Thoracic aorta (tissue), 2 donors: ENCODE measurements around the gene DZIP3. TPM values are rescaled to one million over a fixed set of nuclear protein-coding genes. Genes with fewer than 3 reads are reported as not detected.

Experiments used
- ATAC-seq: fragments of 150-250 bp; one replicate; pipeline ENCODE4 v1.8.0; 2017; ENCODE audit warnings: low read depth; ENCODE audit not compliant: insufficient number of reproducible peaks, low FRiP score
- DNase-seq: peaks from one replicate; pipeline ENCODE4 v3.0.0-alpha.2; 2020; ENCODE audit warnings: low spot score
- H3K27ac ChIP-seq, 2 donors: fragments of 200-600 bp; sonication (generic); 1 replicate in 1 of 2; 2 replicates in 1 of 2; pipeline ENCODE4 v1.5.1; 2016; ENCODE audit warnings: mild to moderate bottlenecking in 2 of 2, moderate library complexity in 2 of 2
- H3K27me3 ChIP-seq: fragments of 200-600 bp; sonication (generic); replicated peaks from 2 replicates; pipeline ENCODE4 v1.6.0; 2016; ENCODE audit warnings: mild to moderate bottlenecking; ENCODE audit not compliant: insufficient read depth
- H3K36me3 ChIP-seq: fragments of 200-600 bp; sonication (generic); one replicate; pipeline ENCODE4 v1.5.1; 2016
- H3K4me1 ChIP-seq, 2 donors: fragments of 200-600 bp; sonication (generic); 1 replicate in 1 of 2; 2 replicates in 1 of 2; pipeline versions ENCODE4 v1.5.1 to v1.6.0; 2016; ENCODE audit warnings: low read depth in 2 of 2, mild to moderate bottlenecking in 1 of 2; ENCODE audit not compliant: control insufficient read depth in 1 of 2
- H3K4me3 ChIP-seq: fragments of 200-600 bp; sonication (generic); 2 replicates; pipeline ENCODE4 v1.5.1; 2016; ENCODE audit warnings: mild to moderate bottlenecking
- H3K9me3 ChIP-seq: fragments of 200-600 bp; sonication (generic); 2 replicates; pipeline ENCODE4 v1.5.1; 2016
- total RNA-seq, 2 donors: library from RNA; depleted of rRNA; stranded (reverse); fragments of >200 nt; gene quantifications; one replicate each; pipeline versions ENCODE4 v1.1.0 to v1.2.3, GENCODE V29; 2016
- TF ChIP-seq, protein P1 (sequence below): fragments of 200-600 bp; sonication (generic); IDR thresholded peaks from one replicate; pipeline ENCODE4 v1.5.1; 2019; ENCODE audit warnings: antibody characterized with exemption

The DZIP3 gene
- total RNA-seq, 2 donors from 2014 or later = 9.3 to 10.2 TPM

DNA sequence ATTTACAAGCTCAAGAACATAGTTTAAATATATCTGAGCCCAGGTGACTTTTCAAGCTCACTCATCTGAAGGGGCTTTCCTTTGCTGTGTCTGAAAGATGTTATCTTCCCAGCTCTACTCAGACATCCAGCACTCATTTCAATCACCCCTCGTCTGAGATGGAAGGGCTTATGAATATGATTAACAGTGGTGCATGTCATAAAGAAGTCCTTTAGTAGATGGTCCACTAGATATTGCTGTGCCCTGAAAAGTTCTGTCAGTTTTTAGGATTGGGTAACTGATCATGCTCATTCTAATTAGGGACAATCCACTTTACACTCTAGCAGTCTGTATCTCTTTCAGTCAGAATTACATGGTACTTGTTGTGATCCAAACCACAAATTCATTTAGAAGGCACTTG is 139.4 kb downstream of the DZIP3 start:
- no peak for DNase-seq
- Histone ChIP-seq H3K27ac (no peak overlapping the region), H3K9me3 (no peaks in the 10 kb centered on the region), H3K27me3 (no peaks in the 10 kb centered on the region), H3K4me3 (no peak overlapping the region), H3K36me3 (no peaks in the 10 kb centered on the region), H3K4me1 (no peaks in the 10 kb centered on the region)
- TF ChIP-seq, protein P1, sequence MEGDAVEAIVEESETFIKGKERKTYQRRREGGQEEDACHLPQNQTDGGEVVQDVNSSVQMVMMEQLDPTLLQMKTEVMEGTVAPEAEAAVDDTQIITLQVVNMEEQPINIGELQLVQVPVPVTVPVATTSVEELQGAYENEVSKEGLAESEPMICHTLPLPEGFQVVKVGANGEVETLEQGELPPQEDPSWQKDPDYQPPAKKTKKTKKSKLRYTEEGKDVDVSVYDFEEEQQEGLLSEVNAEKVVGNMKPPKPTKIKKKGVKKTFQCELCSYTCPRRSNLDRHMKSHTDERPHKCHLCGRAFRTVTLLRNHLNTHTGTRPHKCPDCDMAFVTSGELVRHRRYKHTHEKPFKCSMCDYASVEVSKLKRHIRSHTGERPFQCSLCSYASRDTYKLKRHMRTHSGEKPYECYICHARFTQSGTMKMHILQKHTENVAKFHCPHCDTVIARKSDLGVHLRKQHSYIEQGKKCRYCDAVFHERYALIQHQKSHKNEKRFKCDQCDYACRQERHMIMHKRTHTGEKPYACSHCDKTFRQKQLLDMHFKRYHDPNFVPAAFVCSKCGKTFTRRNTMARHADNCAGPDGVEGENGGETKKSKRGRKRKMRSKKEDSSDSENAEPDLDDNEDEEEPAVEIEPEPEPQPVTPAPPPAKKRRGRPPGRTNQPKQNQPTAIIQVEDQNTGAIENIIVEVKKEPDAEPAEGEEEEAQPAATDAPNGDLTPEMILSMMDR = no peak
- no peak for ATAC-seq

DNA sequence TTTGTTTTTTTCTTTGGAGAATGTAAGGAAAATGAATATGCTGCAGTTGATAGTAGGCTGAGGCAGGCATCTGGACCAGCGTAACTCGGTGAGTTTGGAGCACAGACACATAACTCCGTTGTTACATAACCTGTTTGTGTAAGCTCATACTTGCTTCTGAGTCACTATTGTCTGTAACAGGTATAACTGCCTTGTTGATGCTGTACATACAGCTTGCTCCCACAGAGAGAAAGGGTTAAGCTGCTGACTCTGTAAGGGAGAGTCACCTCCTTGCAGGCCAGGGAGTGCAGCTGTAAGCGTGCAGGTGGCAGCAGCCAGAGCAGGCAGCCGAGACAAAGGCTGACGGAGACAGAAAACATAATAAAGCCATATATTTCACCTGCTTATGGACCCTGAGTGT is 147.3 kb downstream of the DZIP3 start:
- Histone ChIP-seq H3K27me3 (no peaks in the 10 kb centered on the region), H3K9me3 (no peaks in the 10 kb centered on the region), H3K36me3 (no peaks in the 10 kb centered on the region), H3K4me1 (no peaks in the 10 kb centered on the region), H3K27ac (no peak overlapping the region), H3K4me3 (no peak overlapping the region)
- TF ChIP-seq, protein P1 = no peak
- DNase-seq (no peak), ATAC-seq (no peak)

DNA sequence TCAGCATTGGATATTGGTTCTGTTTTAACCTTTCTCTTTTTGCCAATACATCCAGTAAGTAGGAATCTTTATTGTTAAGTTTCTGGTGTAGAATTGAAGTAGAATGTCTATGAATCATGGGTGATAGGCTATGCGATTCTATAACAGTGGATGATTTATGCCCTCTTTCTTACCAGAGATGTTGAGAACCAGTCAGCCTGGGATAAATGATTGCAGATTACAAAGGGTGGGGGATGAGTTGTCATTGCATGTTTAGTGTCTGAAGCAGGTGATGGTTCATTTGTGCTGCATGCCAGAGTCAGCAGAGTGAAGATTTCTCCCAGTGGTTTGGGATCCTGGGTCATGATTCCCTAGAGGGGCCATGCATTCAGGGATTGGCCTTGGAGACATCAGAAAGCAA is 153.4 kb downstream of the DZIP3 start:
- DNase-seq = no peak
- Histone ChIP-seq H3K36me3 (no peaks in the 10 kb centered on the region), H3K9me3 (no peaks in the 10 kb centered on the region), H3K27me3 (no peaks in the 10 kb centered on the region), H3K27ac (no peak overlapping the region), H3K4me3 (no peak overlapping the region), H3K4me1 (no peaks in the 10 kb centered on the region)
- no peak for ATAC-seq
- TF ChIP-seq, protein P1 = no peak

Other genes starting within 250 kb of the DZIP3 start
- gene MYH15, start 79.1 kb upstream of the DZIP3 start, total RNA-seq = under 1 TPM in 1 of 2 donors, not detected in 1; 0.14 TPM
- 1 to 10 TPM; 1.6 to 5.9 TPM for gene CIP2A, start 284 bp upstream of the DZIP3 start, total RNA-seq
- not detected for gene RETNLB, start 167.7 kb downstream of the DZIP3 start, total RNA-seq
- not detected for gene TRAT1, start 233.1 kb downstream of the DZIP3 start, total RNA-seq